HepG2 (cell line): ENCODE results near the gene SEPHS2. TPM values are rescaled to one million over a fixed set of nuclear protein-coding genes. Genes with fewer than 3 reads are reported as not detected.

Source experiments
- ELF3 ChIP-seq: IDR thresholded peaks from 2 replicates; pipeline ENCODE4 v1.6.1; 2016; ENCODE audit warnings: missing genetic modification reagents, missing compliant biosample characterization
- GTF2F1 ChIP-seq: fragments of 150-350 bp; IDR thresholded peaks from 2 replicates; pipeline ENCODE4 v1.6.1; 2014; ENCODE audit warnings: low read length
- MED1 ChIP-seq: sonication (generic); formaldehyde crosslinking; IDR thresholded peaks from 2 replicates; pipeline ENCODE4 v1.4.0; 2020; ENCODE audit warnings: missing genetic modification reagents
- MEIS1 ChIP-seq: sonication (generic); formaldehyde crosslinking; IDR thresholded peaks from 2 replicates; pipeline ENCODE4 v1.9.0; 2021; ENCODE audit warnings: mild to moderate bottlenecking, missing genetic modification reagents, moderate library complexity, borderline replicate concordance
- NCOA2 ChIP-seq: sonication (generic); formaldehyde crosslinking; IDR thresholded peaks from 2 replicates; pipeline ENCODE4 v1.8.0; 2022; ENCODE audit warnings: inconsistent platforms
- PHB2 ChIP-seq: fragments of 450-650 bp; IDR thresholded peaks from 2 replicates; pipeline ENCODE4 v1.6.1; 2018; ENCODE audit not compliant: partially characterized antibody
- POLR2A ChIP-seq, 2 experiments: IDR thresholded peaks; 2 replicates each; pipeline ENCODE4 v1.6.1; 2011; ENCODE audit warnings: low read depth in 2 of 2, low read length in 2 of 2, mild to moderate bottlenecking in 1 of 2, moderate library complexity in 1 of 2; ENCODE audit not compliant: insufficient read depth in 1 of 2
- RARA ChIP-seq: IDR thresholded peaks from 2 replicates; pipeline ENCODE4 v1.6.1; 2016; ENCODE audit warnings: missing genetic modification reagents, missing compliant biosample characterization
- REL ChIP-seq: sonication (generic); formaldehyde crosslinking; conservative IDR thresholded peaks from 2 replicates; pipeline ENCODE4 v1.8.0; 2022; ENCODE audit warnings: mild to moderate bottlenecking, missing genetic modification reagents, moderate library complexity
- RFX1 ChIP-seq: fragments of 450-650 bp; IDR thresholded peaks from 2 replicates; pipeline ENCODE4 v1.6.1; 2017
- SMAD1 ChIP-seq: sonication (generic); formaldehyde crosslinking; IDR thresholded peaks from 2 replicates; pipeline ENCODE4 v1.4.0; 2020; ENCODE audit warnings: missing genetic modification reagents, low read depth, mild to moderate bottlenecking, borderline replicate concordance
- SP4 ChIP-seq: sonication (generic); formaldehyde crosslinking; IDR thresholded peaks from 2 replicates; pipeline ENCODE4 v1.8.1; 2023; ENCODE audit warnings: mild to moderate bottlenecking, missing genetic modification reagents
- TBP ChIP-seq: sonication (generic); formaldehyde crosslinking; IDR thresholded peaks from 2 replicates; pipeline ENCODE4 v1.5.0; 2020; ENCODE audit warnings: missing genetic modification reagents
- ZMYM2 ChIP-seq: sonication (generic); formaldehyde crosslinking; IDR thresholded peaks from 2 replicates; pipeline ENCODE4 v1.8.0; 2022; ENCODE audit warnings: mild to moderate bottlenecking, missing genetic modification reagents
- ZNF121 ChIP-seq: sonication (generic); formaldehyde crosslinking; IDR thresholded peaks from 2 replicates; pipeline ENCODE4 v1.5.0; 2020; ENCODE audit warnings: mild to moderate bottlenecking, missing genetic modification reagents
- ZNF136 ChIP-seq: sonication (generic); formaldehyde crosslinking; IDR thresholded peaks from 2 replicates; pipeline ENCODE4 v1.8.1; 2022; ENCODE audit warnings: low read depth, mild to moderate bottlenecking, moderate library complexity, missing genetic modification reagents
- polyA plus RNA-seq, 8 experiments: library from polyadenylated mRNA; depleted of rRNA in 3 of 8; stranded (reverse) in 7 of 8; unstranded in 1 of 8; fragments of >200 nt; fragmentation: Illumina TruSeq in 4 of 8; extraction: Trizol in 4 of 8; gene quantifications; 2 replicates each; pipeline versions ENCODE4 v1.2.1 to v1.2.3, GENCODE V29; 2011 to 2016; ENCODE audit warnings: low read depth in 4 of 8, missing spikeins in 1 of 8, mixed read lengths in 1 of 8; ENCODE audit not compliant: insufficient read depth in 1 of 8
- total RNA-seq, 5 experiments: library from RNA; depleted of rRNA; stranded (reverse); fragments of >200 nt; fragmentation: Illumina TruSeq; extraction: Trizol; gene quantifications; 2 replicates each; pipeline ENCODE4 v1.2.3, GENCODE V29; 2016; ENCODE audit warnings: low read depth in 1 of 5
- TF ChIP-seq, protein P1 (sequence below): sonication (generic); formaldehyde crosslinking; IDR thresholded peaks from 2 replicates; pipeline ENCODE4 v1.4.0; 2020; ENCODE audit warnings: missing genetic modification reagents
- TF ChIP-seq, protein P2 (sequence below): sonication (generic); formaldehyde crosslinking; conservative IDR thresholded peaks from 2 replicates; pipeline ENCODE4 v1.8.1; 2023; ENCODE audit warnings: missing genetic modification reagents
- TF ChIP-seq, protein P3 (sequence below): sonication (generic); formaldehyde crosslinking; IDR thresholded peaks from 2 replicates; pipeline ENCODE4 v1.4.0; 2020; ENCODE audit warnings: mild to moderate bottlenecking, missing genetic modification reagents
- TF ChIP-seq, protein P4 (sequence below): sonication (generic); formaldehyde crosslinking; IDR thresholded peaks from 2 replicates; pipeline ENCODE4 v1.4.0; 2020; ENCODE audit warnings: missing genetic modification reagents, low read depth, mild to moderate bottlenecking, borderline replicate concordance
- TF ChIP-seq, protein P5 (sequence below): conservative IDR thresholded peaks from 2 replicates; pipeline ENCODE4 v1.6.1; 2018; ENCODE audit warnings: missing genetic modification reagents

SEPHS2 gene
- total and polyA plus RNA-seq, 2 of the 13 experiments (the other 11 are each of a cell fraction or from before 2014, with no cell fraction given) = 20.7 to 127 TPM

DNA sequence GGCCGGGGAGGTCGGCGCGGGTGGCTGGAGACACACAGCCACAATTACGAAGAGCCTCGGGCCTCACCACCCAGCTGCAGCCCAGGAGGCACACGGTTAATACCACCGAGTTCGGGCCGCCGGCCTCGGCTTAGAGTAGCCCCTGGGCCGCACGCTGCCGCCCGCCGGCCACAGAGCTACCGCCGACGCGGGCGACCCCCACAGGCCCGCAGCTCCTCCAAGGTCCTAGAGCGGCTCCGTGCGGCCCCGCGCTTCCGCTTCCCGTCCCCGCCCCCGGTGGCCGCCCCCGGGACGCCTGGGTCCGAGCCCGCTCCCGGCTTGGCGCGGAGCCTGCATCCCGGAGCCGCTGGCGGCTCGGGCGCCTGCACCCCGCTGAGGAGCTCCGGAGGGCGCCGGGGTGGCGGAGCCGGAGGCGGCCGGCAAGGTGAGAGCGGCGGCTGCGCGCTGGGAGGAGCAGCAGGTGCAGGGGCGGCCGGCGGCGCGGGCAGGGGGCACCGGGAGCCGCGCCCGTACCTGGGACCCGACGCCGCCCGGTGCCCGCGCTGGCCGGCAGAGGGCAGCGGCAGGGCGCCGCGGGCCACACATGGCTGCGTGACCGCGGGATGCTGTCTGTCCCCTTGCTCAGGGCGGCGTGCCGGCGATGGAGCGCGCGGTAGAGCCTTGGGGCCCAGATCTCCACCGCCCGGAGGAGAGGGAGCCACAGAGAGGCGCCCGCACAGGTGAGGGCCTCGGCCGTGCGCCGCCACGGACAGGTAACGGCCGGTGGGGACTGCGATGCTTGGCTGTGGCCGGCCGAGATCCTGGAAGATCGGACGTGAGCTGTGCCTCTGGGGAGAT lies 50.3 kb downstream of the SEPHS2 start, which contains the start of gene ZNF48 (continued):
- TF ChIP-seq, protein P1, sequence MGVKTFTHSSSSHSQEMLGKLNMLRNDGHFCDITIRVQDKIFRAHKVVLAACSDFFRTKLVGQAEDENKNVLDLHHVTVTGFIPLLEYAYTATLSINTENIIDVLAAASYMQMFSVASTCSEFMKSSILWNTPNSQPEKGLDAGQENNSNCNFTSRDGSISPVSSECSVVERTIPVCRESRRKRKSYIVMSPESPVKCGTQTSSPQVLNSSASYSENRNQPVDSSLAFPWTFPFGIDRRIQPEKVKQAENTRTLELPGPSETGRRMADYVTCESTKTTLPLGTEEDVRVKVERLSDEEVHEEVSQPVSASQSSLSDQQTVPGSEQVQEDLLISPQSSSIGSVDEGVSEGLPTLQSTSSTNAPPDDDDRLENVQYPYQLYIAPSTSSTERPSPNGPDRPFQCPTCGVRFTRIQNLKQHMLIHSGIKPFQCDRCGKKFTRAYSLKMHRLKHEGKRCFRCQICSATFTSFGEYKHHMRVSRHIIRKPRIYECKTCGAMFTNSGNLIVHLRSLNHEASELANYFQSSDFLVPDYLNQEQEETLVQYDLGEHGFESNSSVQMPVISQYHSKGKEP (CRISPR knock-in tag) = no peak
- TF ChIP-seq SMAD1 = 0 out of 2 replicates have a peak, but pooled peaks have one; percentile 19
- TF ChIP-seq TBP = no peak
- TF ChIP-seq, protein P2, sequence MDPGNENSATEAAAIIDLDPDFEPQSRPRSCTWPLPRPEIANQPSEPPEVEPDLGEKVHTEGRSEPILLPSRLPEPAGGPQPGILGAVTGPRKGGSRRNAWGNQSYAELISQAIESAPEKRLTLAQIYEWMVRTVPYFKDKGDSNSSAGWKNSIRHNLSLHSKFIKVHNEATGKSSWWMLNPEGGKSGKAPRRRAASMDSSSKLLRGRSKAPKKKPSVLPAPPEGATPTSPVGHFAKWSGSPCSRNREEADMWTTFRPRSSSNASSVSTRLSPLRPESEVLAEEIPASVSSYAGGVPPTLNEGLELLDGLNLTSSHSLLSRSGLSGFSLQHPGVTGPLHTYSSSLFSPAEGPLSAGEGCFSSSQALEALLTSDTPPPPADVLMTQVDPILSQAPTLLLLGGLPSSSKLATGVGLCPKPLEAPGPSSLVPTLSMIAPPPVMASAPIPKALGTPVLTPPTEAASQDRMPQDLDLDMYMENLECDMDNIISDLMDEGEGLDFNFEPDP (CRISPR knock-in tag) = no peak
- TF ChIP-seq GTF2F1 = 0 out of 2 replicates have a peak, but pooled peaks have one; percentile 12
- peak; percentile 52; the same call in 1 of the 2 replicates for TF ChIP-seq ELF3 (CRISPR knock-in tag)
- TF ChIP-seq, protein P3, sequence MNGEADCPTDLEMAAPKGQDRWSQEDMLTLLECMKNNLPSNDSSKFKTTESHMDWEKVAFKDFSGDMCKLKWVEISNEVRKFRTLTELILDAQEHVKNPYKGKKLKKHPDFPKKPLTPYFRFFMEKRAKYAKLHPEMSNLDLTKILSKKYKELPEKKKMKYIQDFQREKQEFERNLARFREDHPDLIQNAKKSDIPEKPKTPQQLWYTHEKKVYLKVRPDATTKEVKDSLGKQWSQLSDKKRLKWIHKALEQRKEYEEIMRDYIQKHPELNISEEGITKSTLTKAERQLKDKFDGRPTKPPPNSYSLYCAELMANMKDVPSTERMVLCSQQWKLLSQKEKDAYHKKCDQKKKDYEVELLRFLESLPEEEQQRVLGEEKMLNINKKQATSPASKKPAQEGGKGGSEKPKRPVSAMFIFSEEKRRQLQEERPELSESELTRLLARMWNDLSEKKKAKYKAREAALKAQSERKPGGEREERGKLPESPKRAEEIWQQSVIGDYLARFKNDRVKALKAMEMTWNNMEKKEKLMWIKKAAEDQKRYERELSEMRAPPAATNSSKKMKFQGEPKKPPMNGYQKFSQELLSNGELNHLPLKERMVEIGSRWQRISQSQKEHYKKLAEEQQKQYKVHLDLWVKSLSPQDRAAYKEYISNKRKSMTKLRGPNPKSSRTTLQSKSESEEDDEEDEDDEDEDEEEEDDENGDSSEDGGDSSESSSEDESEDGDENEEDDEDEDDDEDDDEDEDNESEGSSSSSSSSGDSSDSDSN (CRISPR knock-in tag) = peak; percentile 94
- TF ChIP-seq, protein P4, sequence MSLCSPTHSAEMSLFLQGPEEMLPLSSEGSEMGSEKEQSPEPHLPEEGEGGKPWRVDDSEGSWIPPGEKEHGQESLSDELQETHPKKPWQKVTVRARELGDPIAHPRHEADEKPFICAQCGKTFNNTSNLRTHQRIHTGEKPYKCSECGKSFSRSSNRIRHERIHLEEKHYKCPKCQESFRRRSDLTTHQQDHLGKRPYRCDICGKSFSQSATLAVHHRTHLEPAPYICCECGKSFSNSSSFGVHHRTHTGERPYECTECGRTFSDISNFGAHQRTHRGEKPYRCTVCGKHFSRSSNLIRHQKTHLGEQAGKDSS (CRISPR knock-in tag) = no peak; the same call in 1 of the 2 replicates
- TF ChIP-seq PHB2 = no peak
- TF ChIP-seq RFX1 = no peak
- no peak; the same call in 1 of the 2 replicates for TF ChIP-seq ZMYM2 (CRISPR knock-in tag)
- TF ChIP-seq MED1 = peak; percentile 78; the same call in 1 of the 2 replicates
- TF ChIP-seq RARA (CRISPR knock-in tag) = peak; percentile 48
- peak; percentile 27; the same call in 1 of the 2 replicates for TF ChIP-seq NCOA2
- TF ChIP-seq REL (CRISPR knock-in tag) = no peak
- TF ChIP-seq POLR2A (IDR thresholded peaks at IDR 0.05; ENCODE audit: insufficient read depth in 1 of 2, low read depth in 2 of 2, low read length in 2 of 2) = peak in 1 of 2 experiments; percentile 70; a peak in 3 of 4 replicates
- no peak for TF ChIP-seq ZNF121 (CRISPR knock-in tag)
- peak; percentile 94 for TF ChIP-seq SP4 (CRISPR knock-in tag)
- TF ChIP-seq ZNF136 = peak; percentile 51; the same call in 1 of the 2 replicates
- TF ChIP-seq, protein P5, sequence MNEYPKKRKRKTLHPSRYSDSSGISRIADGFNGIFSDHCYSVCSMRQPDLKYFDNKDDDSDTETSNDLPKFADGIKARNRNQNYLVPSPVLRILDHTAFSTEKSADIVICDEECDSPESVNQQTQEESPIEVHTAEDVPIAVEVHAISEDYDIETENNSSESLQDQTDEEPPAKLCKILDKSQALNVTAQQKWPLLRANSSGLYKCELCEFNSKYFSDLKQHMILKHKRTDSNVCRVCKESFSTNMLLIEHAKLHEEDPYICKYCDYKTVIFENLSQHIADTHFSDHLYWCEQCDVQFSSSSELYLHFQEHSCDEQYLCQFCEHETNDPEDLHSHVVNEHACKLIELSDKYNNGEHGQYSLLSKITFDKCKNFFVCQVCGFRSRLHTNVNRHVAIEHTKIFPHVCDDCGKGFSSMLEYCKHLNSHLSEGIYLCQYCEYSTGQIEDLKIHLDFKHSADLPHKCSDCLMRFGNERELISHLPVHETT (CRISPR knock-in tag) = peak; percentile 97
- TF ChIP-seq MEIS1 (CRISPR knock-in tag) = peak; percentile 74; the same call in 1 of the 2 replicates
